DMS153 (cell line): ENCODE results near the gene FAM236D.
"Not testable (repeated sequence)": the region's sequence is repeated elsewhere in the genome, so short reads cannot be mapped to it uniquely, and the experiment has no call there.

ENCODE experiments used
- DNase-seq: peaks from one replicate; lab custom pipeline; 2025; lab: John Stamatoyannopoulos, UW

FAM236D gene

DNA sequence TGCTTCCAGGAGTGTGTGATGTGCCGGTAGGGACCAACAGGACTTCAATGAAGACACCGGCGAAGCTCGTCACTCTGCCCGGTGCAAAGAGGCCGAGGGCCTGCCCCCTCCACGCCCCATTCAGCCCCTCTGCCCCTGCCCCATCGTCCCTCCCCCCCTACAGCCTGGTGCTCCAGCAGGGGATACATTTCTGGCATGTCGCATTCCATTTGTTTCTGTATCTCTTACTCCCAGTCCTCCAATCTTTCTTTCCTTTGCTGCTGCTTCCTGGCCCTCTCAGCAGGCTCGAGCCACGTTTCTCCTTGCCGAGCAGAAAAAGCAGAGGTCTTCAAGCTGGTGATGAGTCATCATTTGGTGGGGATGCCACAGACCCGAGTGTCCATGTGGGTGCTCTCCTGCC is at the start of gene FAM236D:
TSS of gene FAM236D (minus strand) at position 101 of the 400 bp plus-strand sequence. CDS start at position 1, 100 bp downstream.
- not testable (repeated sequence) for DNase-seq

DNA sequence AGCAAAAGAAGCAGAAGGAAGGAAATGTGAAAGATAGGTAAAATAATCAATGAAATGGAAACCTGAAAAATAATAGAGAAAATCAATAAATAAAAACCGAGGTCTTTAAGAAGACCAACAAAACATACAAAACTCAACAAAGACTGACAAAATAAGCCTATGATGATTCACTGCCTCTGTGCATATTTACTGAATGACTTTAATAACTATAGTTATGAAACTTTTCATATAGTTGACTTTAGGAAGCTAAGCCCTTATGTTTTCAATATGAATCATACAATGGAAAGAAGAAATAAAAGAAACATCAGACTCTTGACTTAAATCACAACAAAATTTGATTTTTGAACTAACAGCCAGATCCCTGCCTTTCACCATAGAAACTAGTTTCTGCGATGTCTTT is 29.5 kb upstream of the FAM236D start:
- DNase-seq: not testable (repeated sequence)

DNA sequence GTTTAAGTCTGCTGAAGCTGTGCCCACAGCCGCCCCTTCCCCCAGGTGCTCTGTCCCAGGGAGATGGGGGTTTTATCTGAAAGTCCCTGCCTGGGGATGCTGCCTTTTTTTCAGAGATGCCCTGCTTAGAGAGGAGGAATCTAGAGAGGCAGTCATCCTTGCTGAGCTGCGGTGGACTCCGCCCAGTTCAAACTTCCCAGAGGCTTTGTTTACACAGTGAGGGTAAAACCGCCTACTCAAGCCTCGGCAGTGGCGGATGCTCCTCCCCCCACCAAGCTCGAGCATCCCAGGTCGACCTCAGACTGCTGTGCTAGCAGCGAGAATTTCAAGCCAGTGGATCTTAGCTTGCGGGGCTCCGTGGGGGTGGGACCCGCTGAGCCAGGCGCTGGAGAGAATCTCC is 22.7 kb upstream of the FAM236D start:
- not testable (repeated sequence) for DNase-seq

DNA sequence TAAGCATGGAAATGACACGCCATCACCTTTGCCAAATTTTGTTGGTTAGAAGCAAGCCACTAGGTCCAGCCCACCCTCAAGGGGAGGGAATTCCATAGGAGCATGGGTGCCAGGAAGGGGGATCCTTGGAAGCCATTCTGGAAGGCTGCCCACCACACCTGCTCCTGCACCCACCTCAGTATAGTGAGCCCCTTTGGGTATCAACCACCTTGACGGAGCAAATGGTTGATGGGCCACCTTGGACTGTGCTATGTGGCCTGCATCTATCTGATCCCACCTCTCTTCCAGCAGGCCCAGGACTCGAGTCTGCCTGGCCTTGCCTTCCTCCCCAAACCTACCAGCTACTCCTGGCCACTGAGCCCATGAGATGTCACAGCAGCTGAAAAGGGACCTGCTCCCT is 17.6 kb downstream of the FAM236D start:
- DNase-seq: not testable (repeated sequence)

DNA sequence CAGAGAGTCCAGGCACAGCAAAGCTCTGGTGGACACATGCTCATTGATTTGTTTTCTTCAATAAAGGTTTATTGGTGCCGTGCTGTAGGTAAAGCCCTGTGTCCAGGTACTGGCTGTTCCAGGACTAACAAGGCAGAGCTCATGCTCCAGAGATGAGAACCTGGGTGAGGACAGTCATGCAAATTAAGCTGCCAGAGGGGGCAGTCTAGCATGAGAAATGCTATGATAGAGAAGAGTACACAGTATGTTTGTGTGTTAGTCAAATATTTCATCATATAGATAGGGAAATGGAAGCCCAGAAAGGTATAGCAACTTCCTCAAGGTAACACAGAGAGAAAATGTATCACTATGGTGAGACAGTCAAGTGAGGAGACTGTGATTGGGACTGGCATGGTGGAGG is 19.9 kb downstream of the FAM236D start:
- not testable (repeated sequence) for DNase-seq

DNA sequence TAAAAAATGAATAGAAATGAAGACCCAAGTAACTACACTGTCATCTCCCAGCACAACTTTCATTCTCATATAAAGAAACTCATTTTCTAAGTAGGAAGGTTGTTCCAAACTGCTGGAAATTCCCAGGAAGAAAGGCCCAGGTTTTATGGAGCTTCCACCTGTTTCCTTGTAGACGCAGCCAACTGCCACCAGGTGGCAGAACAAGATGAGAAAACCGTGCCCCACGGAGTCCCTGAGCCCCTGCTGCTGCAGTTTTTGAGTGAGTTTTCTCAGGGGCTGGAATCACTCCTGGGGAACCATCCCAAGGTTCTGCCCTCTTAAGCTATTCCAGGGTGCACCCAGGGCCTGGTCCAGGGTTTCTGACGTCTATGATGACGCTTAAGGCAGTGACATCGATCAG is 24.0 kb downstream of the FAM236D start:
- not testable (repeated sequence) for DNase-seq

DNA sequence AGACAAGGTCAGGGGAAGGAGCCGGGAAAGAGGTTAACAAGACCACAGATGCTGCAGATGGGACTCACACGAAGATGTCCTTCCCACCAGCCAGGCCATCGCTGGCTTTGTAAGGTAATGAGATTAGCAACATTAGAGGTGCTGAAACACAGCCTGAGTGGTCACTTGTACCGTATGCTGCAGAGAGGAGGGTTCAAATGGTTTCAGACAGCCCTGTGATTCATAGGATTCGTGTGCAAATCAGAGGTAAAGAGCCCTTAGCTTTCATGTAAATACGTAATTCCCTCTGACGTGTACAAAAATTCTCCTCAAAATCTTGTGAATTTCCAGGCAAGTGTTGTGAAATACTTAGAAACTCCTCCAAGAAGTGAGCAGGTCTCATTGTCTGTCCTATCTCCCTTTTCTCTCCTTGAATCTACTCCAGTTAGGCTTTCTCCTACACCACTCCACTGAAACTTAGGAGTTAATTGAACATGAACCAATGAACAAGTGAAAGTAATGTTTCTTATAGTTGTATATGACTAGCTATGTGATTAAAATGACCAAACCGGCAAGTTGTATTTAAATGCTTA is 24.6 kb downstream of the FAM236D start:
- not testable (repeated sequence) for DNase-seq

DNA sequence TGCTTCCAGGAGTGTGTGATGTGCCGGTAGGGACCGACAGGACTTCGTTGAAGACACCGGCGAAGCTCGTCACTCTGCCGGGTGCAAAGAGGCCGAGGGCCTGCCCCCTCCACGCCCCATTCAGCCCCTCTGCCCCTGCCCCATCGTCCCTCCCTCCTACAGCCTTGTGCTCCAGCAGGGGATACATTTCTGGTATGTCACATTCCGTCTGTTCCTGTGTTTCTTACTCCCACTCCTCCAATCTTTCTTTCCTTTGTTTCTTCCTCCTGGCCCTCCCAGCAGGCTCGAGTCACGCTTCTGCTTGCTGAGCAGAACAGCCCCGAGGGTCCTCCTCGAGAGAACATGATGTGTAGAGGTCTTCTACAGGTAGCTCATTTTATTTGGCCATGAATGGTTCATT is 25.4 kb downstream of the FAM236D start, which contains the start of gene FAM236B:
TSS of gene FAM236B (minus strand) at position 101 of the 400 bp plus-strand sequence. CDS start at position 1, 100 bp downstream.
- not testable (repeated sequence) for DNase-seq

DNA sequence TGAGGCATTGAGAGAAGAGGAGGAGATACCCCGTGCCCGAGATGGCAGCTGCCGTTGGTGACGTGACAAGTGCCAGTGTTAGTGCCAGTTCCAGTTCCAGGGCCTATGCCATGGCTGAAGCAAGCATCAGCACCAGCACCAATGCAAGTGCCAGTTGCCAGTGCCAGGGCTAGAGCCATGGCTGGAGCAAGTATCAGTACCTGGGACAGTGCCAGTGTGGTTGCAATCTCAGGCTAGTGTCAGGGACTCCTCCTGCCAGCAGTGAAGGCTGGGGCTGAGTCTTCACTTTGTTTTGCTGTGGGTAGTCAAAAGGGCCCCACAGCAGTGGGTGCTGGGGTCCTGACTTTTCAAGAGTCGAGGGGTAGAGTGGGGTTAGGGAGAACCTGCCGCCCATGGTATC is 29.9 kb downstream of the FAM236D start:
- DNase-seq: not testable (repeated sequence)

DNA sequence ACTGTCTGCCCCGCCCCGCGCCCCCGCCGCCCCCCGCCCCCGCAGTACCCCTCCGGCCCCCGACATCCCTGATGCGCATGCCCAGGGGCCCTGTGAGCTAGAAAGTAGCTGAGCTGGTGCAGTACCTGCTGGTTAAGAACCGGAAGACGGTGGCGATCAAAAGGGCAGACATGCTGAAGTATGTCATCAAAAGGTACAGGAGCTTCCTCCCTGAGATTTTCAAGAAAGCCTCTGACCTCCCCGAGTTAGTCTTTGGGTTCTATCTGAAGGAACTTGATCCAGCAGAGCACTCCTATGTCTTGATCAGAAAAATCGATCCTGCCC is 30.6 kb downstream of the FAM236D start:
- DNase-seq: not testable (repeated sequence)

DNA sequence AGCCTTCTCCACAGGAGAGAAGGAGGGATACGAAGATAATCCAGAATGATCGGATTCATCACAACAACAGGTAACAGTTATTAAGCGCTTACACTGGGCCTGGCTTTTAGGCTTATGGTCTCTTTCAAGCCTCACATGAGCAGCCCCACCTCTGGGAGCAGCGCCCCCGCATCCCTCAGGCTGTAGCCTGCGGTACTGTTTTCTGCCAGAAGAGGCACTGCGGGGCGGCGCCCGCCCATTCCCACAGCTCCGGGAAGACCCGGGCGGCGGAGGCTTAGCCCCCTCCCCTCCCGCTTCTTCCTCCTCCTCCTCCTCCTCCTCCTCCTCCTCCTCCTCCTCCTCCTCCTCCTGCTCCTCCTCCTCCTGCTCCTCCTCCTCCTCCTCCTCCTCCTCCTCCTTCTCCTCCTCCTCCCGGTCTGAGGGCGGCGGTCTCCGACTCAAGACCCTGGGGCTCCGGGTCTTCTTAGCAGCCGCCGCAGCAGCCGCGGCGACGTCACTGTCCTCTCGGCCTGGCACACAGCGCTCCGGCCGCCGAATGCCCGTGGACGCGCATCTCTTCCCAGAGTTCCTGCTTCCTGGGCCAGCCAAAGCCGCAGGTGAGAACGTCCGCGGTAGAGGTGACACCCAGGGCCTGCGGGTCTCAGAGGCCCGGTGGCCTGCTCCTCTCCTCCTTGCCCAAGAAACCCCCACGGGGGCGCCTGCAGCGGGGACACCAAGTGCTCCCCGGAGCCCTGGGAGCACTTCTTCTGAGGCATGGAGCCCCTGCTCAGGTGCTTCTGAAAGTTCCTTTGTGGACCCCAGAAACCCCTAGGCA is 31.1 kb downstream of the FAM236D start, which contains the start of gene DMRTC1B:
TSS of gene DMRTC1B (plus strand) at position 238 of the 814 bp plus-strand sequence. CDS start 68,246 bp downstream, outside the sequence.
- not testable (repeated sequence) for DNase-seq

DNA sequence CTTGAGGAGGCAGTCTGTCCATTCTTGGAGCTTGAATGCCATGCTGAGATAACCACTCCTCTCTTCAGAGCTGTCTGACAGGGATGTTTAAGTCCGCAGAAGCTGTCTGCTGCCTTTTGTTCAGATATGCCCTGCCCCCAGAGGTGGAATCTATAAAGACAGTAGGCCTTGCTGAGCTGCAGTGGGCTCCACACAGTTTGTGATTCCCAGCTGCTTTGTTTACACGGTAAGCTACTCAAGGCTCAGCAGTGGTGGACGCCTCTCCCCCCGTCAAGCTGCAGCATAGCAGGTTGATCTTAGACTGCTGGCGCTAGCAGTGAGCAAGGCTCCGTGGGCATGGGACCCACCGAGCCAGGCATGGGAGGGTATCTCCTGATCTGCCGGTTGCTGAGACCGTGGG is 47.6 kb downstream of the FAM236D start:
- DNase-seq: not testable (repeated sequence)
